Activated T-helper 1 cell treated with anti-CD3 and anti-CD28 coated beads, Interleukin-12 subunit alpha, Interleukin-12 subunit beta, Interleukin-2, Interleukin-4 antibody, amounts not matched to agents 30 ng/mL and 10 ng/mL and 1 ng/mL, durations not matched to agents 14 hours and 24 hours and 36 hours (primary cell): ENCODE data around the gene NLE1. TPM values are rescaled to one million over a fixed set of nuclear protein-coding genes. Genes with fewer than 3 reads are reported as not detected.
"Not testable (repeated sequence)": the region's sequence is repeated elsewhere in the genome, so short reads cannot be mapped to it uniquely, and the experiment has no call there.

ENCODE experiments used
- DNase-seq: peaks from one replicate; pipeline ENCODE4 v3.0.0; 2021; ENCODE audit warnings: low spot score
- H3K27ac Mint-ChIP-seq: one replicate; pipeline ENCODE4 v1.8.0; 2021; ENCODE audit warnings: mild to moderate bottlenecking, mixed read lengths
- H3K27me3 Mint-ChIP-seq: one replicate; pipeline ENCODE4 v1.8.0; 2022; ENCODE audit warnings: mild to moderate bottlenecking, moderate library complexity, mixed read lengths; ENCODE audit not compliant: insufficient read depth
- H3K36me3 Mint-ChIP-seq: one replicate; pipeline ENCODE4 v1.8.0; 2021; ENCODE audit warnings: low read depth, mixed read lengths
- H3K4me1 Mint-ChIP-seq: one replicate; pipeline ENCODE4 v1.8.0; 2021; ENCODE audit warnings: low read depth, mixed read lengths
- H3K4me3 Mint-ChIP-seq: one replicate; pipeline ENCODE4 v1.8.0; 2021; ENCODE audit warnings: mild to moderate bottlenecking, moderate library complexity, mixed read lengths
- H3K9me3 Mint-ChIP-seq: one replicate; pipeline ENCODE4 v1.8.0; 2021; ENCODE audit warnings: mixed read lengths
- intact Hi-C: fragments of 100-400 bp; cut with micrococcal nuclease; formaldehyde crosslinking; loops from one replicate; pipeline ENCODE4 v1.15.1; 2024
- total RNA-seq: library from RNA; stranded (reverse); gene quantifications from 2 replicates; pipeline ENCODE4 v1.2.3, GENCODE V29; 2022

The NLE1 gene
- total RNA-seq, 1 donor from 2014 or later = 51.1 TPM

DNA sequence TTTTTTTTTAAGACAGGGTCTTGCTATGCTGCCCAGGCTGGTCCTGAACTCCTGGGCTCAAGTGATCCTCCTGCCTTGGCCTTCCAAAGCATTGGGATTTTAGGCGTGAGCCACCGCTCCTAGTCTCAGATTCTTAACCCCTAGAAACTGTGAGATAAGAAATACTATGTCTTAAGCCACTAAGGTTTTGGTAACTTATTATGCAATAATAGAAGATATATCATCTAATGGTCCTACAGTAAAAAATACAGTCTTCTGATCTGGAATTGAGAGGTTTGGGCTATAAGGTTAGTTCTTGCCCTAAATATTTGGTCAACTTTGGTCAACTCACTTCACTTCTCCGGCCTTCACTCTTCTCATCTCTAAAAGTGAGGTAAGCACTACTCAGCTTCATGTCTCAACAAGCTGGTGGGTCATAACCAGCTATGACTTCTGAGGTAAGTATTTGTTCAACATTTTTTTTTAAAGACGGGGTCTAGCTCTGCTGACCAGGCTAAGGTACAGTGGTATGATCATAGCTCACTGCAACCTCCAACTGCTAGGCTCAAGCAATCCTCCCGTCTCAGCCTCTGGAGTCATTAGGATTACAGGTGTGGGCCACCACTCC is 37.2 kb downstream of the NLE1 start:
- Mint-ChIP-seq H3K27ac (no peak overlapping the region), H3K4me1 (no peaks in the 10 kb centered on the region), H3K36me3 (peaks cover 34% of the 10 kb centered on the region), H3K27me3 (no peaks in the 10 kb centered on the region), H3K4me3 (no peak overlapping the region), H3K9me3 (no peaks in the 10 kb centered on the region)
- no peak for DNase-seq
- intact Hi-C loops = no loop called here

DNA sequence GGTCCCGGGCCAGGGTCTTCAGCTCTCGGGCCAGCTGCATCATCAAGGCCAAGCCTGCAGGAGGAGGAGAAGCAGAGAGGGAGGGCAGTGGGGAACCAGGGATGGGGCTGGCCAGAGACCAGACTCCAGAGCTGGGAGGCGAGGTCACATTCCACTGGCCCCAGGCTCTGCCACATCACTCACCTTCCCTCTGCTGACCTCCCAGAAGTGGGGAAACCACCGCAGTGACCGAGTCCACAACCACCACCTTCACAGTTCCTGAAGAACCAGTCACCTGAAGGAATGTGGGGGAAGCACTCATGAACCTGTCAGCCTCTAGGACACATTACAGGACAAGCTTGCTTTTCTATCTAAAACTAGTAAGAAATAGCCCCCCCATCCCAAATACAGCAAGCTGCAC is 38.8 kb downstream of the NLE1 start:
- peaks cover 38% of the 10 kb centered on the region for H3K36me3 Mint-ChIP-seq
- H3K4me1 Mint-ChIP-seq = no peaks in the 10 kb centered on the region
- H3K9me3 Mint-ChIP-seq = no peaks in the 10 kb centered on the region
- no peak overlapping the region for H3K4me3 Mint-ChIP-seq
- no peak overlapping the region for H3K27ac Mint-ChIP-seq
- DNase-seq = no peak
- H3K27me3 Mint-ChIP-seq = no peaks in the 10 kb centered on the region
- intact Hi-C loops = no loop called here

DNA sequence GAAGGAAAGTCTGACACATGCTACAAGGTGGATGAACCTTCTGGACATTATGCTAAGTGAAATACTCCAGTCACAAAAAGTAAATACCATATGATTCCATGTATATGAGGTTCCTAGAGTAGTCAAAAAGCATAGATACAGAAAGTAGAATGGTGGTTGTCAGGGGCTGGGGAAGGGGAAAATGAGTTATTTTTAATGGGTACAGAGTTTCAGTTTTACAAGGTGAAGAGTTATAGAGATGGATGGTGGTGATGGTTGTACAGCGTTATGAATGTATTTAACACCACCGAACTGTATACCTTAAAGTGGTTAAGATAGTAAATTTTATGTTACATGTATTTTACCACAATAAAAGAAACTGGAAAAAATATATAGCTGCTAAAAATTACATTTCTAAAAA is 40.4 kb downstream of the NLE1 start:
- Mint-ChIP-seq H3K27me3 (no peaks in the 10 kb centered on the region), H3K4me3 (no peak overlapping the region), H3K9me3 (no peaks in the 10 kb centered on the region), H3K36me3 (peaks cover 35% of the 10 kb centered on the region), H3K4me1 (no peaks in the 10 kb centered on the region), H3K27ac (peak overlapping the region; percentile 34)
- intact Hi-C loops = no loop called here
- no peak for DNase-seq

DNA sequence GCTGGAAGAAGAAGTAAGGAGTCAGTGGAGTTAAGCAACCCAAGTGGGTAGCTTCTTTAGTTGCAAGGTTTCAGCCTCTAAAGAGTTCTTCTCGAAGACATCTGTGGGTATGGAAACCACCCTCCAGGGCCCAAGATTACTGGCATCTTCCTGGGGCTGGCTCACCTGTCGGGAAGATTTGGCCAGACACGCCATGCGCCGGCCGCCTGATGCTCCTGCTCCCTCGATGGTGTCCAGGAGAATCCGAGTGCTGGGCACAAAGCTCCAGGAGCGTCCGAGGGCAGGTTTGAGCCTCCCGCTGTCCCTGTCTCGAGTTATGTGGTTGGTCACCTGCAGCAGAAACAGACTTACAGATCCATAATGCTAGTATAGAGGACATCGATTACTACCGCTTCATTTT is 41.1 kb downstream of the NLE1 start:
- no peaks in the 10 kb centered on the region for H3K4me1 Mint-ChIP-seq
- no peak overlapping the region for H3K4me3 Mint-ChIP-seq
- H3K36me3 Mint-ChIP-seq = peaks cover 30% of the 10 kb centered on the region
- H3K27ac Mint-ChIP-seq = no peak overlapping the region
- no peak for DNase-seq
- no peaks in the 10 kb centered on the region for H3K9me3 Mint-ChIP-seq
- H3K27me3 Mint-ChIP-seq = no peaks in the 10 kb centered on the region
- intact Hi-C loops = no loop called here

DNA sequence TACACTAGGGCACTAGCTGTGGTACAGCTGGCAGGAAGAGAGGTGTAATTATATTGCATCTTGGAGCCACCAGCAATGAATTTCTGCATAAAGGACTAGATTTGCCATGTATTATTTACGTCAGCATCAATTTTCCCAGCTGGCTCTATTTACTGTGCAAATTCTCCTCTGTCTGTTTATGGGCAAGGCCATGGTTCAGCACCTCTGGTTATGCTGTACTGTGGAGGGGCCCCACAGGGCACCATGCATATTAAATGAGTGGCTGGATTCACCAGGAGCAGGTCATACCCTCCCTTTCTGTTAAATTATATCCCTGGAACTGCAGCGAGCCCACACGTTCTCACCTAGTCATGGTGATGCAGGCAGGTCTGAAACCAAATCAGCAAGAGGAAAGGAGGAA is 42.2 kb downstream of the NLE1 start:
- no peaks in the 10 kb centered on the region for H3K4me1 Mint-ChIP-seq
- peaks cover 27% of the 10 kb centered on the region for H3K36me3 Mint-ChIP-seq
- no peak overlapping the region for H3K4me3 Mint-ChIP-seq
- no peak overlapping the region for H3K27ac Mint-ChIP-seq
- no peaks in the 10 kb centered on the region for H3K9me3 Mint-ChIP-seq
- no peaks in the 10 kb centered on the region for H3K27me3 Mint-ChIP-seq
- DNase-seq = no peak
- intact Hi-C loops = no loop called here

DNA sequence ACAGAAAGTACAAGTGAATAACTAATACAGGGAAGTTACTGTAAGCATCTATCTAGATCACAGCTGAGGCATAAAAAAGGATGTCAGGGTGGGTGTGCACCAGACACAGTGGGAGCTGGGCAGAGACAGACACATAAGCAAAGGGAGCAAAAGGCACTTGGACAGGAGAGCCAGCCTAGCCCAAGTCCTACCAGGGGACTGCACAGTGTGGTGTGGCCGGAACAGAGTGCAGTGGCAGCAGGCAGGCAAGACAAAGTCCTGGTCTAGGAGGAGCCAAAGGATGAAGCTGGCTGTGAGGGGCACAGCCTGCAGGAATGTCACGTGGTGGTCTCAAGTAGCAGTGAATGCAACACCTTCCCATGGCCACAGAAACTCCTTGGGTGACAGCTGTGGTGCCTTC is 44.3 kb downstream of the NLE1 start:
- Mint-ChIP-seq H3K36me3 (peaks cover 21% of the 10 kb centered on the region), H3K4me3 (no peak overlapping the region), H3K27me3 (no peaks in the 10 kb centered on the region), H3K9me3 (no peaks in the 10 kb centered on the region), H3K4me1 (no peaks in the 10 kb centered on the region), H3K27ac (no peak overlapping the region)
- no peak for DNase-seq
- intact Hi-C loops = no loop called here

DNA sequence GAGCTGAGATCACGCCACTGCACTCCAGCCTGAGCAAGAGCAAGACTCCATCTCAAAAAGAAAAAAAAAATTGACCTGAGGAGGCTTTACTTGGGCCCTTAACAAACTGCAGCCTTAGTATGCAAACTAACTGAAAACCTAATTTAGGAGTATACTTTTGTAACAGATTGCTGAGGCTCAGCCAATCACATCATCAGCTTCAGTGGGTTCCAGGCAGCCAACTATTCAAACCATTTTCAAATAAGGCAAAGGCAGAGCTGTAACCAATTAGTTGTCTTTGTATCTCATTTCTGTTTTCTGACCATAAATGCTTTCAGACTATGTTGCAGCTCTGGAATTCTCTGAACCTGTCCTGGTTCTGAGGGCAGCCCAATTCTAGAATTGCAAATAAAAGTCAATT is 46.4 kb downstream of the NLE1 start:
- Mint-ChIP-seq H3K9me3 (no peaks in the 10 kb centered on the region), H3K27me3 (no peaks in the 10 kb centered on the region), H3K4me1 (peaks cover 6% of the 10 kb centered on the region), H3K4me3 (no peak overlapping the region), H3K36me3 (peaks cover 15% of the 10 kb centered on the region), H3K27ac (no peak overlapping the region)
- intact Hi-C loops = no loop called here
- DNase-seq = no peak

DNA sequence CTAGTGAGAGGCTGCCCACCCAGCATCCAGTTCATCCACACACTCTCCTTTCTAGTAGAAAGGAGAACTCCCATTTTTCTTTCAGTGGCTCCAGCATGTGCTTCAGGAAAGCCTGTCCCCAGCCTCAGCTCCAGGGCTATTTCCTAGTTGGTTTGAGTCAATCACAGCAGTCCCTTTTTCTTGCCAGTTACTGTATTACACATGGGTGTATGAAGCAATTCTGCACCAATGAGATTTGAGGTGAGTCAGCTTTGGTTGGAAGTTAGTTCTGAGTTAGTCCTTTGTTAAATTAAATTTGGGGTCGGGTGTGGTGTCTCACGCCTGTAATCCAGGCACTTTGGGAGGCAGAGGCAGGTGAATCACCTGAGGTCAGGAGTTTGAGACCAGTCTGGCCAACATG is 47.2 kb downstream of the NLE1 start:
- H3K27me3 Mint-ChIP-seq = no peaks in the 10 kb centered on the region
- H3K27ac Mint-ChIP-seq = no peak overlapping the region
- no peak for DNase-seq
- H3K9me3 Mint-ChIP-seq = no peaks in the 10 kb centered on the region
- peaks cover 11% of the 10 kb centered on the region for H3K36me3 Mint-ChIP-seq
- intact Hi-C loops = no loop called here
- H3K4me3 Mint-ChIP-seq = no peak overlapping the region
- H3K4me1 Mint-ChIP-seq = peaks cover 10% of the 10 kb centered on the region

DNA sequence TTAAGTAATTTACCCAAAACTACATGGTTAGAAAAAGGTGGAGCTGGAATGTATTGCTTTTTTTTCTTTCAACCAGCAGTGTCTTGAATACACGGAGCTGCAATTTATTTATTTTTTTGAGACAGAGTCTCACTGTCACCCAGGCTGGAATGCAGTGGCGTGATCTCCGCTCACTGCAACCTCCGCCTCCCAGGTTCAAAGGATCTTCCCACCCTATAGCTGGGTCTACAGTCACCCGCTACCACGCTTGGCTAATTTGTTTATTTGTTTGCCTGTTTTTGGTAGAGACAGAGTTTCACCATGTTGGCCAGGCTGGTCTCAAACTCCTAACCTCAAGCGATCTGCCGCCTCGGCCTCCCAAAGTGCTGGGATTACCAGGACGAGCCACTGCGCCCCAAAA is 51.4 kb downstream of the NLE1 start:
- H3K4me3 Mint-ChIP-seq, H3K9me3 Mint-ChIP-seq, H3K27me3 Mint-ChIP-seq, H3K36me3 Mint-ChIP-seq, DNase-seq, H3K27ac Mint-ChIP-seq, intact Hi-C loops: not testable (repeated sequence)
- peaks cover 41% of the 10 kb centered on the region for H3K4me1 Mint-ChIP-seq

DNA sequence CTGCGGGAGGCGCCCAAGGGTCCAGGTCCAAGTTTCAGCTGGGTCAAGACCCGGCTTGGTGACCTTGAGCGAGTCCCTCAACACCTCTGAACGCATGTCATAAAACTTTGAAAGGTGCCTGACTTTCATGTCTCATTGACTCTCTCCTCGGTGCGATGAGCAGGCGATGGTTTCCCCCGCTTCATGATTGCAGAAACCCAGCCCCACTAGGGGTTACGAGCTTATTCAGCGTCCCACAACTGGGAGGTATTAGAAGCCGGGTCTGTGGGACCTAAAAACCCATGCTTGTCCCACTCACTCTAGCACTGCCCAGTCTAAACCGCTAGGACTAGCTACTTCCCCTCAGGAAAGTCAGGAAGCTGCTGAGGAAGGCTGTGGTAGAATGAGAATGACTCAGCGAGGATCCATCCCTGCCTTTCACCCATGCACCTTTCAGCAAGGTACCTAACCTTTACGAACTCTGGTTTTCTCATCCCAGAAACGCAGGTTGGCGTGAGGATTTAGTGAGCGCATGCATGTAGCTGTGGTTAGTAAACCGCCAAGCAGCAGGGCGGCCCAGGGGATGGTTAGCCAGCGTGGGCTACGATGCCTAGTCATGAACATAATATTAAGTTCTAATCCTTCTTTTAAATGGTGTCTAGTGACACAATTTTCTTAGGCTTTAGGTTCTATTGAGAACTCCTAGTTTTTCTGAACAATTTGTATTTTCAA is 52.4 kb downstream of the NLE1 start:
- intact Hi-C loops = loop anchor here (1.0 kb wide), 8 partner anchors 30 to 128 kb away; partner anchors contain the start of genes CCT6B, LIG3, NLE1 and RAD51D
- DNase-seq = no peak
- Mint-ChIP-seq H3K27ac (peak overlapping the region; percentile 95), H3K36me3 (peaks cover 3% of the 10 kb centered on the region), H3K27me3 (no peaks in the 10 kb centered on the region), H3K4me3 (peak overlapping the region; percentile 82), H3K9me3 (no peaks in the 10 kb centered on the region), H3K4me1 (peaks cover 50% of the 10 kb centered on the region)

DNA sequence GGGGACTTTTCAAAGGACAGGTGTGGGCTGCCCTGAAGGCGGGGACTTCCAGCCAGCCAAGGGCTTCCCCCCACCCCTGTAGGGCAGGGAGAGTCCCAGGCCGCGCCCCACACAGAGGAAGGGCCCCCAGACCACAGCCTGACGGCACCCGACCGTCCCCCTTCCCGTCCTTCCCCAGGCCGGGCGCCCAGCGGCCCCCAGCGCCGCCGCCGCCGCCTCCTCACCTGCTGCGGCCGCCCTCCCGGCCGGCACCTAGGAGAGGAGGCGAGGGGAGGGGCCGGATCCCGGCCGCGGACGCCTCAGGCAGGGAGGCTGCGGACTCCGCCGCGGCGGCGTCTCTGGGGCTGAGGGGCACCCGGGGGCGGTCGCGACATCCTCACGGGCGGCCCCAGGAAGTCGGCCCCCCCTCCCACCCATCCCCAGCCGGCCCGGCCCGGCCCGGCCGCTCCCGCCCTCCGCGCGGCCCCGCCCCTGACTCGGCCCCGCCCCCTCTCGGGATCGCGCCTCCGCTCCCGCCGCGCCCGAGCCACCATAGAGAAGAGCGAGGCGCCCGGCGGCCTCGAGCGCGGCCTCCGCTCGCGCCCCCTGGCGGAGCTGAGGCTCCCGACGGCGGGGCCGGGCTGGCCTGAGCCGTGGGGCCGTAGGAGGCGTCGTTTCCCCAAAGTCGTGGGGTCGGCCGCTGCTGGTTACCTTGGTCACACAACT is 53.1 kb downstream of the NLE1 start:
- peaks cover 50% of the 10 kb centered on the region for H3K4me1 Mint-ChIP-seq

DNA sequence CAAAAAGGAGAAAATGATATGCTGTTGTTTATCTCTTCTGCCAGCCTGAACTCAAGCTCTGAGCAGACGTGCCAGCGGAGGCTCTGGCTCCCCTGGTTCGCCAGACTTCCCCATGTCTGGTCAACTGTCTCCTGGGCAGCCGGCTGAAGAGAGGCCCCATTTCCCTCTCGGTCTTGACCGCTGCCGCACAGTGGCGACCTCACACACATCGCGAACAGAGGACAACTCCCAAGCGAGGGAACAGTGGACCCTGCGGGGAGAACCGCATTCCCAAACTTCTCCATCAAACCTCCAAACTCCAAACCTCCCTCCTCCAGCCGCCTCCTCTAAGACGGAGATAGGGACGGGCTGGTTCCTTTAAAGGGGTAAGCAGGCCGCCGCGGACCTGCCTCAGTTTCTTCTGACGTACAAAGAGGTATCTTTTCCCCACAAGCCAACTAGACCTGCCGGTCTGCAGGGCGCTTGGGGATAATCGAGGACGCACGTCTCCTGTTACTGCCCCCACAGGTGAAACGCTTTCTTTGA is 53.7 kb downstream of the NLE1 start:
- Mint-ChIP-seq H3K27ac (peak overlapping the region; percentile 93), H3K4me3 (peak overlapping the region; percentile 93), H3K9me3 (no peaks in the 10 kb centered on the region), H3K27me3 (no peaks in the 10 kb centered on the region), H3K4me1 (peaks cover 56% of the 10 kb centered on the region), H3K36me3 (peaks cover 6% of the 10 kb centered on the region)
- no peak for DNase-seq
- intact Hi-C loops = loop anchor here (1.0 kb wide), 4 partner anchors 8 to 25 kb away; partner anchors contain the start of gene RFFL

More for the DNA sequence above, 53.1 kb downstream of the NLE1 start:
- Mint-ChIP-seq H3K27ac (peak overlapping the region; percentile 95), H3K9me3 (no peaks in the 10 kb centered on the region), H3K36me3 (peaks cover 3% of the 10 kb centered on the region), H3K4me3 (peak overlapping the region; percentile 93), H3K27me3 (no peaks in the 10 kb centered on the region)
- intact Hi-C loops = loop anchor here (1.0 kb wide), 12 partner anchors 9 to 128 kb away; partner anchors contain the start of genes CCT6B, LIG3, NLE1 and RAD51D
- DNase-seq = peak; percentile 87
